K562 (cell line): ENCODE measurements around the gene SLC8A2. TPM values are rescaled to one million over a fixed set of nuclear protein-coding genes. Genes with fewer than 3 reads are reported as not detected.

Experiments
- ATAC-seq: fragments of 200-7000 bp; cut with Tn5 transposase; 3 replicates; pipeline ENCODE4 v1.9.1; 2020; ENCODE audit warnings: moderate library complexity
- BruUV-seq: library from RNA; stranded (reverse); fragments of 400-500 nt; replicated peaks from 2 replicates; lab custom pipeline; 2021; lab: Mats Ljungman, UMichigan
- CTCF ChIA-PET: fragments of 300-600 bp; formaldehyde crosslinking; extraction: SDS; loops from one replicate; lab custom pipeline; 2021; ENCODE audit warnings: low intra/inter-chr PET ratio; lab: Yijun Ruan, JAX
- POLR2A ChIA-PET: fragments of 300-600, 350-650 bp; sonication (Branson Sonifier 250); formaldehyde crosslinking; extraction: SDS; loops from one replicate; lab custom pipeline; 2021; ENCODE audit warnings: antibody characterized with exemption, inconsistent platforms; lab: Yijun Ruan, JAX
- DNase-seq, 4 experiments: peaks; one replicate each; pipeline versions ENCODE4 v3.0.0 to v3.0.0-alpha.2; 2011 to 2018; ENCODE audit warnings: low spot score in 3 of 4, mixed read lengths in 3 of 4; ENCODE audit errors: extremely low read depth in 1 of 4
- FAIRE-seq: peaks from 2 replicates; lab custom pipeline; 2011; peaks lifted over from hg19 to GRCh38; lab: Jason Lieb, UNC
- H2AFZ ChIP-seq: 2 replicates; pipeline ENCODE4 v1.6.0; 2011; ENCODE audit warnings: low read depth, low read length, control low read depth, inconsistent platforms
- H3K27ac ChIP-seq: fragments of 200-600 bp; 3 replicates; pipeline ENCODE4 v1.8.0; 2011; ENCODE audit warnings: low read depth, mild to moderate bottlenecking, control low read depth, inconsistent platforms, low read length, moderate library complexity, mixed read lengths; ENCODE audit errors: extremely low read depth
- H3K27me3 ChIP-seq, 2 experiments: fragments of 300-600 bp in 1 of 2; 2 replicates in 1 of 2; 3 replicates in 1 of 2; pipeline versions ENCODE4 v1.6.0 to v1.8.0; 2011; ENCODE audit warnings: inconsistent platforms in 2 of 2, low read length in 2 of 2, mild to moderate bottlenecking in 1 of 2, mixed read lengths in 1 of 2, moderate library complexity in 1 of 2; ENCODE audit not compliant: control insufficient read depth in 2 of 2, insufficient read depth in 2 of 2
- H3K36me3 ChIP-seq: fragments of 300-600 bp; 3 replicates; pipeline ENCODE4 v1.8.0; 2011; ENCODE audit warnings: mild to moderate bottlenecking, low read length, inconsistent platforms; ENCODE audit not compliant: control insufficient read depth, insufficient read depth
- H3K4me1 ChIP-seq, 2 experiments: fragments of 200-600 bp in 1 of 2; replicated peaks in 1 of 2; 2 replicates in 1 of 2; 3 replicates in 1 of 2; pipeline versions ENCODE4 v1.5.1 to v1.8.0; 2011; ENCODE audit warnings: inconsistent platforms in 2 of 2, low read length in 2 of 2, mild to moderate bottlenecking in 1 of 2, mixed read lengths in 1 of 2, moderate library complexity in 1 of 2; ENCODE audit not compliant: control insufficient read depth in 2 of 2, insufficient read depth in 2 of 2
- H3K4me2 ChIP-seq: 2 replicates; pipeline ENCODE4 v1.6.1; 2011; ENCODE audit warnings: low read length, control low read depth, inconsistent platforms, mixed read lengths; ENCODE audit not compliant: insufficient read depth
- H3K4me3 ChIP-seq: fragments of 200-600 bp; sonication (generic), shearing (Covaris generic); 2 replicates; pipeline ENCODE4 v1.5.1; 2016; ENCODE audit warnings: control low read depth, inconsistent platforms
- H3K79me2 ChIP-seq: fragments of 200-600 bp; 3 replicates; pipeline ENCODE4 v1.8.0; 2011; ENCODE audit warnings: low read length, inconsistent platforms; ENCODE audit not compliant: control insufficient read depth, insufficient read depth
- H3K9ac ChIP-seq, 2 experiments: 2 replicates each; pipeline versions ENCODE4 v1.6.0 to v1.6.1; 2011; ENCODE audit warnings: low read depth in 2 of 2, low read length in 2 of 2, control low read depth in 1 of 2, inconsistent platforms in 1 of 2, mild to moderate bottlenecking in 1 of 2, mixed read lengths in 1 of 2; ENCODE audit not compliant: insufficient read depth in 1 of 2
- H3K9me1 ChIP-seq: one replicate; pipeline ENCODE4 v1.6.0; 2011; ENCODE audit warnings: inconsistent platforms, mild to moderate bottlenecking, low read length, moderate library complexity; ENCODE audit not compliant: control insufficient read depth, insufficient read depth
- H3K9me3 ChIP-seq: replicated peaks from 2 replicates; pipeline ENCODE4 v1.5.1; 2011; ENCODE audit warnings: low read depth, low read length, inconsistent platforms; ENCODE audit not compliant: control insufficient read depth, insufficient read depth
- H4K20me1 ChIP-seq: replicated peaks from 2 replicates; pipeline ENCODE4 v1.6.1; 2011; ENCODE audit warnings: low read length, inconsistent platforms, mixed read lengths; ENCODE audit not compliant: control insufficient read depth, insufficient read depth
- CBX3 ChIP-seq, 2 experiments: IDR thresholded peaks; 1 replicate in 1 of 2; 2 replicates in 1 of 2; pipeline ENCODE4 v1.6.1; 2012; ENCODE audit warnings: inconsistent platforms in 2 of 2, low read length in 2 of 2, borderline replicate concordance in 1 of 2, control low read depth in 1 of 2
- CREBBP ChIP-seq: IDR thresholded peaks from one replicate; pipeline ENCODE4 v1.6.1; 2012; ENCODE audit warnings: low read depth, mild to moderate bottlenecking, control low read depth, inconsistent platforms, low read length
- FOXM1 ChIP-seq, 2 experiments: fragments of 450-650 bp in 1 of 2; sonication (generic) in 1 of 2; formaldehyde crosslinking in 1 of 2; IDR thresholded peaks; 2 replicates each; pipeline versions ENCODE4 v1.6.1 to v1.9.0; 2017 to 2022; ENCODE audit warnings: low read depth in 2 of 2, mild to moderate bottlenecking in 2 of 2, missing genetic modification reagents in 1 of 2, moderate library complexity in 1 of 2
- GTF2A2 ChIP-seq: IDR thresholded peaks from 2 replicates; pipeline ENCODE4 v1.6.1; 2016; ENCODE audit warnings: mild to moderate bottlenecking, missing genetic modification characterization, missing compliant biosample characterization
- HDAC2 ChIP-seq: fragments of 450-650 bp; IDR thresholded peaks from 2 replicates; pipeline ENCODE4 v1.6.1; 2016; ENCODE audit warnings: mild to moderate bottlenecking
- HMG20B ChIP-seq: fragments of 250-450 bp; sonication (Bioruptor Pico); IDR thresholded peaks from 2 replicates; pipeline ENCODE4 v1.5.0; 2021; ENCODE audit warnings: mild to moderate bottlenecking
- HNRNPLL ChIP-seq: fragments of 200-400 bp; formaldehyde crosslinking; IDR thresholded peaks from 2 replicates; pipeline ENCODE4 v1.6.1; 2017; ENCODE audit warnings: low read length, low read depth, mild to moderate bottlenecking; ENCODE audit not compliant: poor library complexity, severe bottlenecking
- ILF3 ChIP-seq: fragments of 450-650 bp; IDR thresholded peaks from 2 replicates; pipeline ENCODE4 v1.6.1; 2018; ENCODE audit warnings: antibody characterized with exemption, mild to moderate bottlenecking, moderate library complexity, borderline replicate concordance
- KLF1 ChIP-seq: fragments of 450-650 bp; IDR thresholded peaks from 2 replicates; pipeline ENCODE4 v1.6.1; 2016; ENCODE audit warnings: missing genetic modification characterization, missing compliant biosample characterization
- KLF10 ChIP-seq: fragments of 250-450 bp; sonication (Bioruptor Pico); IDR thresholded peaks from 2 replicates; pipeline ENCODE4 v1.6.1; 2021; ENCODE audit warnings: matching md5 sums
- POLR2AphosphoS5 ChIP-seq: IDR thresholded peaks from 2 replicates; pipeline ENCODE4 v1.6.1; 2011; ENCODE audit warnings: mild to moderate bottlenecking, low read depth, low read length, moderate library complexity; ENCODE audit not compliant: control insufficient read depth, insufficient read depth
- RBM22 ChIP-seq: fragments of 200-400 bp; formaldehyde crosslinking; IDR thresholded peaks from 2 replicates; pipeline ENCODE4 v1.6.1; 2018; ENCODE audit warnings: low read length, low read depth; ENCODE audit not compliant: poor library complexity, severe bottlenecking
- RBM25 ChIP-seq: fragments of 200-400 bp; formaldehyde crosslinking; IDR thresholded peaks from 2 replicates; pipeline ENCODE4 v1.6.1; 2018; ENCODE audit warnings: low read length, low read depth, moderate library complexity; ENCODE audit not compliant: severe bottlenecking
- SIN3B ChIP-seq: fragments of 450-650 bp; IDR thresholded peaks from 2 replicates; pipeline ENCODE4 v1.6.1; 2017; ENCODE audit warnings: low read depth, mild to moderate bottlenecking, moderate library complexity
- STAG1 ChIP-seq: sonication (generic); formaldehyde crosslinking; IDR thresholded peaks from 2 replicates; pipeline ENCODE4 v1.5.0; 2020; ENCODE audit warnings: missing genetic modification reagents, borderline replicate concordance
- ZNF347 ChIP-seq: fragments of 450-650 bp; formaldehyde crosslinking; IDR thresholded peaks from 2 replicates; pipeline ENCODE4 v1.4.0; 2020; ENCODE audit warnings: low read depth, mild to moderate bottlenecking, moderate library complexity
- ZNF436 ChIP-seq: fragments of 250-450, 450-650 bp; sonication (Bioruptor Pico); formaldehyde crosslinking; IDR thresholded peaks from 2 replicates; pipeline ENCODE4 v1.7.0; 2020; ENCODE audit warnings: mild to moderate bottlenecking
- ZNF445 ChIP-seq: fragments of 250-450 bp; sonication (Bioruptor Pico); IDR thresholded peaks from 2 replicates; pipeline ENCODE4 v1.4.0; 2020; ENCODE audit warnings: low read depth, mild to moderate bottlenecking, moderate library complexity
- ZNF75A ChIP-seq: fragments of 450-650 bp; formaldehyde crosslinking; IDR thresholded peaks from 2 replicates; pipeline ENCODE4 v1.4.0; 2020; ENCODE audit warnings: mild to moderate bottlenecking
- WGBS: fragments of 100-300 bp; shearing (Covaris generic); methylation state at CpG from one replicate; pipeline ENCODE4 v1.1.6; 2016; ENCODE audit warnings: low coverage, mixed read lengths; ENCODE audit not compliant: insufficient coverage; ENCODE audit errors: missing lambda C conversion rate; 5-methylcytosine and 5-hydroxymethylcytosine counted together
- in situ Hi-C: fragments of 300-500 bp; cut with MboI; formaldehyde crosslinking; loops from 4 replicates; pipeline ENCODE4 v1.15.0; 2018; ENCODE audit warnings: inconsistent platforms, mixed read lengths
- intact Hi-C: fragments of 100-400 bp; cut with micrococcal nuclease; formaldehyde crosslinking; loops from 2 replicates; pipeline ENCODE4 v1.14.2; 2022
- polyA plus RNA-seq, 8 experiments: library from polyadenylated mRNA; depleted of rRNA in 4 of 8; stranded (reverse) in 5 of 8; unstranded in 3 of 8; fragments of >200 nt; fragmentation: Nextera tagmentation in 2 of 8; fragmentation: Illumina TruSeq in 1 of 8; extraction: Ambion mirVana in 2 of 8; extraction: Trizol in 1 of 8; gene quantifications; 2 replicates each; pipeline versions ENCODE4 v1.2.1 to v1.2.3, GENCODE V29; 2011 to 2014; ENCODE audit warnings: inconsistent platforms in 1 of 8, missing spikeins in 1 of 8
- total RNA-seq, 7 experiments: library from RNA; depleted of rRNA in 6 of 7; stranded (reverse); fragments of >200 nt in 6 of 7; fragmentation: Illumina TruSeq in 2 of 7; extraction: Trizol in 2 of 7; gene quantifications; 2 replicates each; pipeline versions ENCODE4 v1.2.1 to v1.2.3, GENCODE V29; 2011 to 2021; ENCODE audit warnings: low replicate concordance in 1 of 7
- TF ChIP-seq, protein P1 (sequence below), 2 experiments: fragments of 450-650 bp in 1 of 2; sonication (generic) in 1 of 2; formaldehyde crosslinking; conservative IDR thresholded peaks; 2 replicates each; pipeline versions ENCODE4 v1.4.0 to v1.8.1; 2020 to 2022; ENCODE audit warnings: mild to moderate bottlenecking in 1 of 2, missing genetic modification reagents in 1 of 2

Gene SLC8A2
- total and polyA plus RNA-seq, 9 of the 15 experiments (the other 6 are each of a cell fraction or from before 2014, with no cell fraction given), result 0.07 to 0.66 (median 0.24) TPM; not detected in 3

DNA sequence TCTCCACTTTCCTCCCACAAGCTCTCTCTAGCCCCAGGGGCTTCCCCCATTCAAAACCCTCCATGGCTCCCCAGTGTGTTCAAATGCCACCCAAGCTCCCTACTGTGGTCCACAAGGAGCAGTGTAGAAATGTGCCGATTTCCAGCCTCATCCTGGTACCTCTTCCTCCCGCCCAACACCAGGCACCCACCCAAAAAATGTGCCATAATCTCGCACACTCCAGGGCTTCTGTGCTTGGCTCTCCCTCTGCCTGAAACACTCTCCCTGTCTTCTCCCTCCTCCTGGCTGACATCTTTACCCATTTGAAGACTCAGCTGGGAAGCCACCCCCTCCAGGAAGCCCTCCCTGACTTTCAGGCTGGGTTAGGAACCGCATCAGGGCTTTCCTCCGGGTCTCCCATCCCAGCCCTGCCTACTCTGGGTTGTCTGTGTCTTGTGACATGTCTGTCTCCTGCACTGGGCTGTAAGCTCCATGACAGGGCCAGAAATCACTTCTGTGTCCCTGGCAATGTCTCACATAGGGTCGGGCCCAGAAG lies 35.7 kb downstream of the SLC8A2 start (continued):
- TF ChIP-seq ZNF436 (CRISPR knock-in tag) (peak; percentile 47; the same call in 1 of the 2 replicates), RBM25 (peak; percentile 40), KLF1 (tag) (no peak)
- TF ChIP-seq, all 486 proteins: peak for 5

DNA sequence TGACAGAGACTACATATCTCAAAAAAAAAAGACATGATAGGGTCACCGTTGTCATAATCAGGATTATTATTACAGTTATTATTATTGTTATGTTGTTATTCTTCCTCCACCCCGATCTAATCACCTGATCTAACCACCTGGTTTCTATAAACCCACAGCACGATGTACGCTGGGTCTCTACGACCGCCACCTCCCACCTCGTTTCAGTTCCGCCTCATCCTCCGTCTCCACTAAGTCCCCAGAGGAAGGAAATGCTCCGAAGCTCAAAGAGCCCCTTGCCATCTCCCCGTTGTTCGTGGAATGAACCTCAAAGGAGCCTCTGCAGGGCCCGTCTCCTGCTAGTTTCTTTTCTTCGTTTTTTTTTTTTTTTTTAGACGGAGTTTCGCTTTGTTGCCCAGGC lies 36.5 kb downstream of the SLC8A2 start:
- H3K9ac ChIP-seq, result no peak overlapping the region
- H4K20me1 ChIP-seq, result peaks cover 19% of the 10 kb centered on the region; the same call in 1 of the 2 replicates
- H3K36me3 ChIP-seq, result no peaks in the 10 kb centered on the region
- no peak overlapping the region for H3K4me3 ChIP-seq
- FAIRE-seq (no peak), ATAC-seq (no peak), DNase-seq (no peak)
- H3K4me2 ChIP-seq, result no peak overlapping the region
- in situ Hi-C loops (loop anchor here (5.0 kb wide), 1 partner anchor 262 kb away; no protein-coding TSS in a partner anchor), intact Hi-C loops (loop anchor here (5.0 kb wide), 2 partner anchors 47 to 82 kb away; partner anchors contain the start of genes KPTN and NAPA)
- H3K4me1 ChIP-seq, result peaks cover 0 to 8% of the 10 kb centered on the region in 2 experiments; a peak in 2 of 5 replicates
- H3K79me2 ChIP-seq, result no peaks in the 10 kb centered on the region
- peaks cover 3% of the 10 kb centered on the region for H3K9me1 ChIP-seq
- no TSS peak for BruUV-seq
- ChIA-PET CTCF (interaction anchor here (0.7 to 4.6 kb wide), 5 partner anchors 9 to 272 kb away, joined by 4 to 79 read pairs (median 10); no protein-coding TSS in a partner anchor), POLR2A (interaction anchor here (2.0 kb wide), 1 partner anchor 11 kb away, joined by 6 read pairs; no protein-coding TSS in a partner anchor)
- WGBS, result 10% methylated on average over 12 of the region's 16 CpGs
- TF ChIP-seq ILF3 (no peak), RBM22 (no peak), CBX3 (IDR thresholded peaks at IDR 0.05; ENCODE audit: borderline replicate concordance in 1 of 2, low read length in 2 of 2) (no peak), HMG20B (CRISPR knock-in tag) (no peak), GTF2A2 (tag) (no peak), FOXM1 (IDR thresholded peaks at IDR 0.05; ENCODE audit: low read depth) (no peak), FOXM1 (CRISPR knock-in tag; IDR thresholded peaks at IDR 0.05; ENCODE audit: low read depth) (no peak), CREBBP (no peak), HNRNPLL (no peak), ZNF75A (CRISPR knock-in tag) (no peak), HDAC2 (no peak), STAG1 (CRISPR knock-in tag) (no peak), SIN3B (no peak), POLR2AphosphoS5 (no peak), ZNF347 (CRISPR knock-in tag) (no peak), ZNF445 (CRISPR knock-in tag) (no peak), KLF10 (CRISPR knock-in tag) (no peak)
- TF ChIP-seq, protein P1, sequence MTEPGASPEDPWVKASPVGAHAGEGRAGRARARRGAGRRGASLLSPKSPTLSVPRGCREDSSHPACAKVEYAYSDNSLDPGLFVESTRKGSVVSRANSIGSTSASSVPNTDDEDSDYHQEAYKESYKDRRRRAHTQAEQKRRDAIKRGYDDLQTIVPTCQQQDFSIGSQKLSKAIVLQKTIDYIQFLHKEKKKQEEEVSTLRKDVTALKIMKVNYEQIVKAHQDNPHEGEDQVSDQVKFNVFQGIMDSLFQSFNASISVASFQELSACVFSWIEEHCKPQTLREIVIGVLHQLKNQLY (CRISPR knock-in tag; conservative IDR thresholded peaks at IDR 0.05), result no peak
- H3K27ac ChIP-seq, result no peak overlapping the region
- no peaks in the 10 kb centered on the region for H3K9me3 ChIP-seq
- H2AFZ ChIP-seq, result no peak overlapping the region
- H3K27me3 ChIP-seq, result peaks cover 0 to 8% of the 10 kb centered on the region in 2 experiments; a peak in 1 of 5 replicates
